ENCODE data around the gene STON2. TPM values are rescaled to one million over a fixed set of nuclear protein-coding genes. Genes with fewer than 3 reads are reported as not detected.

The STON2 gene
- total and polyA plus RNA-seq, 4 donors, result 1.9 to 30.0 (median 7.3) TPM

DNA sequence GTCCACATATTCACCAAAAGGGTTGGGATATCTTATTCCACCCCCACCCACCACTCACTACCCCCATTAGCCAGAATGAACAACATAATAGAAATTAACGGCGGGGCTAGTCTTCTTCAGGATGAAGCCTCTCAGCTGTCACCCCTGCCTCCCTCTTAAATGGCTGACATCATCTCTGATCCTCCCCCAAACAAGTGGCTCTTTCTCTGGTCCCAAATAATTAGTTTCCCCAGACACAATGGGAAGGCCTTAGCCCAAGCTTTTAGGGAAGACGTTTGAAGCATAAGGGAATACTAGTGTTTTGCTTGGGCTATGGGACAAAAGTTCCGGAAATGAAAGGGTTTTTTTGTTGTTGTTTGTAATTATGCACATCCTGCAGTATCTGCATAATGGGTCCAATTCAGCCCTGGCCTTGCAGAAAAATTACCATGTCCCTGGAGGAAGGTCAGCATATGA is 13.8 kb downstream of the STON2 start:
- TF ChIP-seq EGR1 (IDR thresholded peaks at IDR 0.05; ENCODE audit: low read depth in 2 of 2) (no peak), YY1 (IDR thresholded peaks at IDR 0.05) (no peak), SP1 (IDR thresholded peaks at IDR 0.05) (no peak), NR2F2 (IDR thresholded peaks at IDR 0.05) (no peak), JUND (IDR thresholded peaks at IDR 0.05) (no peak), RAD21 (IDR thresholded peaks at IDR 0.05) (no peak), HNF4G (IDR thresholded peaks at IDR 0.05) (no peak), HNF4A (conservative IDR thresholded peaks at IDR 0.05) (no peak), GABPA (IDR thresholded peaks at IDR 0.05 in 1 of 2, conservative IDR thresholded peaks at IDR 0.05 in 1 of 2) (no peak)
- TF ChIP-seq, protein P1, sequence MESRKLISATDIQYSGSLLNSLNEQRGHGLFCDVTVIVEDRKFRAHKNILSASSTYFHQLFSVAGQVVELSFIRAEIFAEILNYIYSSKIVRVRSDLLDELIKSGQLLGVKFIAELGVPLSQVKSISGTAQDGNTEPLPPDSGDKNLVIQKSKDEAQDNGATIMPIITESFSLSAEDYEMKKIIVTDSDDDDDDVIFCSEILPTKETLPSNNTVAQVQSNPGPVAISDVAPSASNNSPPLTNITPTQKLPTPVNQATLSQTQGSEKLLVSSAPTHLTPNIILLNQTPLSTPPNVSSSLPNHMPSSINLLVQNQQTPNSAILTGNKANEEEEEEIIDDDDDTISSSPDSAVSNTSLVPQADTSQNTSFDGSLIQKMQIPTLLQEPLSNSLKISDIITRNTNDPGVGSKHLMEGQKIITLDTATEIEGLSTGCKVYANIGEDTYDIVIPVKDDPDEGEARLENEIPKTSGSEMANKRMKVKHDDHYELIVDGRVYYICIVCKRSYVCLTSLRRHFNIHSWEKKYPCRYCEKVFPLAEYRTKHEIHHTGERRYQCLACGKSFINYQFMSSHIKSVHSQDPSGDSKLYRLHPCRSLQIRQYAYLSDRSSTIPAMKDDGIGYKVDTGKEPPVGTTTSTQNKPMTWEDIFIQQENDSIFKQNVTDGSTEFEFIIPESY (IDR thresholded peaks at IDR 0.05), result no peak
- TF ChIP-seq, protein P2, sequence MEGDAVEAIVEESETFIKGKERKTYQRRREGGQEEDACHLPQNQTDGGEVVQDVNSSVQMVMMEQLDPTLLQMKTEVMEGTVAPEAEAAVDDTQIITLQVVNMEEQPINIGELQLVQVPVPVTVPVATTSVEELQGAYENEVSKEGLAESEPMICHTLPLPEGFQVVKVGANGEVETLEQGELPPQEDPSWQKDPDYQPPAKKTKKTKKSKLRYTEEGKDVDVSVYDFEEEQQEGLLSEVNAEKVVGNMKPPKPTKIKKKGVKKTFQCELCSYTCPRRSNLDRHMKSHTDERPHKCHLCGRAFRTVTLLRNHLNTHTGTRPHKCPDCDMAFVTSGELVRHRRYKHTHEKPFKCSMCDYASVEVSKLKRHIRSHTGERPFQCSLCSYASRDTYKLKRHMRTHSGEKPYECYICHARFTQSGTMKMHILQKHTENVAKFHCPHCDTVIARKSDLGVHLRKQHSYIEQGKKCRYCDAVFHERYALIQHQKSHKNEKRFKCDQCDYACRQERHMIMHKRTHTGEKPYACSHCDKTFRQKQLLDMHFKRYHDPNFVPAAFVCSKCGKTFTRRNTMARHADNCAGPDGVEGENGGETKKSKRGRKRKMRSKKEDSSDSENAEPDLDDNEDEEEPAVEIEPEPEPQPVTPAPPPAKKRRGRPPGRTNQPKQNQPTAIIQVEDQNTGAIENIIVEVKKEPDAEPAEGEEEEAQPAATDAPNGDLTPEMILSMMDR (IDR thresholded peaks at IDR 0.05; ENCODE audit: low read depth, low read length, missing input control), result no peak
- Histone ChIP-seq H3K4me1 (ENCODE audit: control insufficient read depth in 4 of 4, insufficient read depth in 4 of 4, low read length in 3 of 4) (no peaks in the 10 kb centered on the region), H3K4me3 (ENCODE audit: low read depth in 1 of 3, low read length in 3 of 3) (no peak overlapping the region), H3K9me3 (ENCODE audit: control insufficient read depth in 4 of 4, low read length in 3 of 4) (no peaks in the 10 kb centered on the region), H3K36me3 (ENCODE audit: control insufficient read depth in 4 of 4, insufficient read depth in 3 of 4, low read depth in 1 of 4, low read length in 3 of 4) (peaks cover 0 to 1% (median 0%) of the 10 kb centered on the region in 4 donors), H3K27me3 (ENCODE audit: control insufficient read depth in 4 of 4, insufficient read depth in 4 of 4, low read length in 3 of 4) (no peaks in the 10 kb centered on the region), H3K27ac (ENCODE audit: low read depth in 1 of 2, low read length in 2 of 2) (no peak overlapping the region), H3K9ac (ENCODE audit: low read depth in 1 of 2, low read length in 2 of 2) (no peak overlapping the region)
- no peak for DNase-seq (ENCODE audit: low spot score)
- 86% methylated on average over 4 of the region's 4 CpGs for WGBS

DNA sequence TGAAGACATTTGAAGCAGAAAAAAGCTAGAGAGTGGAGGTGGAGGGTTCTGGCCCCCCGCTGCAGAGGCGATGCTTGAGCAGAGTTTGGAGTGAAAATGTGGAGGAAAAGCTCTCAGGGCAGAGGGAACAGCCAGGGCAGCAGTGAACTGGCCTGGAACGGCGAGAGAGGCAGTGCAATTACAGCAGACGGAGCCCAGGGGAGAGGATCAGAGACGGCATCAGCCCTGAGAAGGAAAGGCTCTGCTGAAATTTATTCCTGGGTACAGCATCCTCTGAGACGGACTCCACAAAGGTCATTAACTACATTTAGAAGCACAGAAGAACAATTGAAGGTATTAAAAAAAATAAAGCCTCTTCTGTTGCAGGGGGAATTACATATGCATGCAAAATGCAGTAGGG is 14.2 kb downstream of the STON2 start:
- no peaks in the 10 kb centered on the region for H3K9me3 ChIP-seq (ENCODE audit: control insufficient read depth in 4 of 4, low read length in 3 of 4)
- H3K4me3 ChIP-seq (ENCODE audit: low read depth in 1 of 3, low read length in 3 of 3), result no peak overlapping the region
- no peak overlapping the region for H3K9ac ChIP-seq (ENCODE audit: low read depth in 1 of 2, low read length in 2 of 2)
- WGBS, result 94% methylated on average over 7 of the region's 7 CpGs
- no peak for DNase-seq (ENCODE audit: low spot score)
- H3K27ac ChIP-seq (ENCODE audit: low read depth in 1 of 2, low read length in 2 of 2), result no peak overlapping the region
- TF ChIP-seq, protein P3, sequence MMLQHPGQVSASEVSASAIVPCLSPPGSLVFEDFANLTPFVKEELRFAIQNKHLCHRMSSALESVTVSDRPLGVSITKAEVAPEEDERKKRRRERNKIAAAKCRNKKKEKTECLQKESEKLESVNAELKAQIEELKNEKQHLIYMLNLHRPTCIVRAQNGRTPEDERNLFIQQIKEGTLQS (IDR thresholded peaks at IDR 0.05), result no peak
- TF ChIP-seq JUND (IDR thresholded peaks at IDR 0.05) (no peak), FOXA2 (IDR thresholded peaks at IDR 0.05) (no peak), TAF1 (conservative IDR thresholded peaks at IDR 0.05) (no peak), NR2F2 (IDR thresholded peaks at IDR 0.05) (no peak), HNF4G (IDR thresholded peaks at IDR 0.05) (no peak), SP1 (IDR thresholded peaks at IDR 0.05) (no peak), EGR1 (IDR thresholded peaks at IDR 0.05; ENCODE audit: low read depth in 2 of 2) (no peak), RAD21 (IDR thresholded peaks at IDR 0.05) (no peak), HNF4A (conservative IDR thresholded peaks at IDR 0.05) (no peak)
- TF ChIP-seq, protein P2 (IDR thresholded peaks at IDR 0.05; ENCODE audit: low read depth, low read length, missing input control), result no peak
- TF ChIP-seq, protein P1 (IDR thresholded peaks at IDR 0.05), result no peak
- no peaks in the 10 kb centered on the region for H3K4me1 ChIP-seq (ENCODE audit: control insufficient read depth in 4 of 4, insufficient read depth in 4 of 4, low read length in 3 of 4)
- no peaks in the 10 kb centered on the region for H3K27me3 ChIP-seq (ENCODE audit: control insufficient read depth in 4 of 4, insufficient read depth in 4 of 4, low read length in 3 of 4)
- H3K36me3 ChIP-seq (ENCODE audit: control insufficient read depth in 4 of 4, insufficient read depth in 3 of 4, low read depth in 1 of 4, low read length in 3 of 4), result peaks cover 0 to 1% (median 0%) of the 10 kb centered on the region in 4 donors
